GM19455 (cell line): ENCODE data around the gene TPO.
"Not testable (repeated sequence)": the region's sequence is repeated elsewhere in the genome, so short reads cannot be mapped to it uniquely, and the experiment has no call there.

Experiments
- ATAC-seq: cut with Tn5 transposase; IDR thresholded peaks from one replicate; pipeline ENCODE4 v1.9.1; 2021; ENCODE audit not compliant: unreplicated experiment

Gene TPO

GRCh38 chr2:1548910-1549673 lies 135.8 kb downstream of the TPO start:
- no peak for ATAC-seq

GRCh38 chr2:1550076-1550475 lies 136.8 kb downstream of the TPO start:
- ATAC-seq = no peak

GRCh38 chr2:1550658-1551316 lies 137.5 kb downstream of the TPO start:
- ATAC-seq = peak; percentile 89

GRCh38 chr2:1551905-1552304 lies 138.6 kb downstream of the TPO start:
- ATAC-seq = no peak

GRCh38 chr2:1552611-1553010 lies 139.3 kb downstream of the TPO start:
- no peak for ATAC-seq

GRCh38 chr2:1553671-1554295 lies 140.5 kb downstream of the TPO start:
- no peak for ATAC-seq

GRCh38 chr2:1556286-1556685 lies 143.0 kb downstream of the TPO start:
- ATAC-seq = no peak

DNA sequence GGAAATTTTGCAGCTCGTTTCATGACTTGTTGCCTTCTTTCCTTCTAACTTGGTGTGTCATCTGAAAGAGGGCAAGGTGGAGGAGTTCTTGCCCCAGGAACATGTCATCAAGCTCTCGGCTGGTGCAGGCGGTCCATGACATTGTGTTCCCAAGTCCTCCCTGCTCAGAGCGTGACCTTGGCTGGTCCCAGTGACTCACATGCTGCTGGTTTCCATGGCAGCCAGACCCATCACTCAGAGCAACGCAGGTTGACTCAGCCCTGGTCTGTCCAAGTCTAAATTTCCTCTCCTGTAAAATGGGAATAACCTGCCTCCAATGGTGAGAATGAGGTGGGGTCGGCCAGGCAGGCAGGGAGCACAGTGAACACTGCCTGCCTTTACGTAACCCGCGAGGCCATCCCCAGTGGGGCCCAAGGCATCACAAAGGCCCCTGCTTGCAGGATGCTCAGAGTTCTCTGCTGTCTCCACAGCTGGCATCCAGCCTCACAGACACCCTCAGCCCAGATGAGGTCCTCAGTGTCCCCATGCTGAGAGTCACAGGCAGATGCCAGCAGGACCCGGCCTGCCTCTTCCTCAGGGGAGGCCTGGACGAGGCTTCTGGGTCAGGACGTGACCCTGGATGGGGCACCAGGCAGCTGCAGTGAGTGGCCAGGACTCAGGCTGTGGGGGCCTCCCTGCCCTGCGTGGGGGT lies 143.7 kb downstream of the TPO start:
- no peak for ATAC-seq

DNA sequence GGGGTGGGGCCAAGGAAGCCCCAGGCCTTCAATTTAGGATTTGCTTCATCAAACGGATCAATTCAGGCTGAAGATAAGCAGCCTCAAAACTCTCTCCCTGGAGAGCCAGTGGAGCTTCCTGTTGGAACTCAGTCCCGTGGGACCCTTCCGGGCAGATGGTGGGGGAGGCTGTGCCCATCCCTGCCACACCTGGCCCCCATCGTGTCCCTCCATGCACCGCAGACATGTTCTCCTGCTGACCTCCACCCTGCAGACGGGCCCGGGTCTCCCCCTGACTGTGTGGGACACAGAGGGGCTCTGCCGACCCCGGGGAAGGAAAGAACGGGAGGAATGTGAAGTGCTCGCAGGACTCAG lies 144.2 kb downstream of the TPO start:
- no peak for ATAC-seq

DNA sequence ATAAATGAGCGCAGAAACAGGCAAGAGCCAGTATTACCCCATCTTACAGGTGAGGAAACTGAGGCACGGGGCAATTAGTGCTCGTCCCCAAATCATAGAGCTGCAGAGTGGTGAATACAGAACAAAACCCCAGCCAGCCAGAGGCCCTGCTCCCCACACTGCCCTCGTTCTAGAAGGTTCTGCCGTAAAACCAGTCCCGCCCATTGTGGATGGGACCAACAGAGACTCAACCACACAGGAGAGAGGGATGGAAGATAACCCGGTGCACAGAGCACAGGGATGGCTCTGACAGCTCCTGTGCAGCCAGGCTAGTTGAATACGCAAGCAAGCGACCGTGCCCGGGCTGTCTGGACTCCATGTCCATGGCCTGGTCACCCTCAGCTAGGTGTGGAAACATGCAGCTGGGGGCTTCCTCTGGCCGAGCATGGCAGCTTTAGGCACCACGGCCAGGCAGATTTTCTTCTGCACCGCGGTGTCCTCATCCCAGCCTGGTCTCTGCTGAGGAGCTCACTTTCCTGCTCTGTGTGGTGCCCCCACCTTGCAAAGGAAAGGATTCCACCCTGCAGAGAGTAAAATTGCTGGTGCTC lies 146.4 kb downstream of the TPO start:
- no peak for ATAC-seq

DNA sequence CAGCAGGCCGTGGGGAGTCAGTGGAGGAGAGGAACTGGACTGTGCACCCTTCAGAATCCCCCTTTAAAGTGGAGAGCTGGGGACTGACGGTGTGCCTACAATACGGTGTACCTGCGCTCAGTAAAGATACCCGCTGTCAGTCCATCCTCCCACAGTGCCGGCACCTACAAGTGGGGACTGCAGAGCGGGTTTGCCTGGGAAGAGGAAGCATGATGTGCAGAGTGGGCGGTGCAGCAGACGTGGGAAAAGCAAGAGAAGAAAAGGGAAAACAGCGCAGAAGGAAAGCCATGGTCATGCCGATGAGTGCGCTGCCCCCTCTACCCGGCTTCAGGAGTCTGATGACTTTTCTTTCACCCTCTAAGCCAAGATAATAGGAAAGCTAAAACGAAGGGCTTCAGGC lies 148.0 kb downstream of the TPO start:
- ATAC-seq = no peak

GRCh38 chr2:1561811-1562421 lies 148.7 kb downstream of the TPO start:
- ATAC-seq = no peak

- ATAC-seq = no peak
These were observed 150.0 kb downstream of the TPO start for GRCh38 chr2:1563084-1563857.

GRCh38 chr2:1563943-1564891 lies 151.0 kb downstream of the TPO start:
- no peak for ATAC-seq

DNA sequence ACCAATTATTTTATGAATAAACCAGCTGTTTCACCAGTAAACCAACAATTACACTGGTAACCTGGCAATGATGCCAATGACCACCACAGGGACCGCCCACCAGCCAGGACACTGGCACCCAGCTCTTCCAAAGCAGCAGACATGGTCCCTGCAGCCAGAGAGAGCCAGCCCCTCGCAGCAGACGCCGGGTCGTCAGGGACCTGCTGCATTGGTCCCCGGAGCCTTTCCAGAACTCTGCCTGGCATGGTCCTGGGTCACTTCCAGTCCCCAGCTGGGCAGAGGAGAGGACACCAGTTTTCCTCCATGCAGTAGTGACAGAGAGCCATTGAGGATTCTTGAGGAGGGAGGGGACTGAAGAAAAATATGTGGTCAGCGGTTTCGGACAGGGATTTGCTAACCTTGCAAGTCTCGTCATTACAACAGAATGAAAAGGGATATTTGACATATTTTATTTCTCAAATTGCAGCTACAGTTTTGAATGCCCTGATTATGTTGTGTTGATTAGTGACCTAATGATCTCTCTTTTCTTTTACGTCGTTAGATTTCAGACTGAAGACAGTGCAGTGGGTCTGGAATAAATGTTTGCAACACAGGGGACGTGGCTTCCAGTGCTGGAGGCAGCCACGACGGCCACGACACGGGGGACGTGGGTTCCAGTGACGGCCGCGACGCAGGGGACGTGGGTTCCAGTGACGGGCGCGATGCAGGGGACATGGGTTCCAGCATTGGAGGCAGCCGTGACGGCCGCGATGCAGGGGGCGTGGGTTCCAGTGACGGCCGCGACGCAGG lies 154.5 kb downstream of the TPO start:
- ATAC-seq = no peak

DNA sequence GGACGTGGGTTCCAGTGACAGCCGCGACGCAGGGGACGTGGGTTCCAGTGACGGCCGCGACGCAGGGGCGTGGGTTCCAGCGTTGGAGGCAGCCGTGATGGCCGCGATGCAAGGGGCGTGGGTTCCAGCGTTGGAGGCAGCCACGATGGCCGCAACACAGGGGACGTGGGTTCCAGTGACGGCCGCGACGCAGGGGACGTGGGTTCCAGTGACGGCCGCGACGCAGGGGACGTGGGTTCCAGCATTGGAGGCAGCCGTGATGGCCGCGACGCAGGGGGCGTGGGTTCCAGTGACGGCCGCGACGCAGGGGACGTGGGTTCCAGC lies 155.0 kb downstream of the TPO start:
- not testable (repeated sequence) for ATAC-seq

- ATAC-seq = no peak
These were observed 156.7 kb downstream of the TPO start for GRCh38 chr2:1569879-1570450.
